Endodermal cell (in vitro differentiated cells): ENCODE measurements around the gene ATAD5. TPM values are rescaled to one million over a fixed set of nuclear protein-coding genes. Genes with fewer than 3 reads are reported as not detected.
"Not testable (repeated sequence)": the region's sequence is repeated elsewhere in the genome, so short reads cannot be mapped to it uniquely, and the experiment has no call there.

ENCODE experiments used
- DNase-seq: peaks from one replicate; pipeline ENCODE4 v3.0.0-alpha.2; 2017
- H3K27ac ChIP-seq: 2 replicates; pipeline ENCODE4 v1.5.1; 2013; ENCODE audit warnings: mild to moderate bottlenecking, low read depth, low read length, moderate library complexity
- H3K27me3 ChIP-seq: 2 replicates; pipeline ENCODE4 v1.6.1; 2013; ENCODE audit warnings: mild to moderate bottlenecking, low read length, moderate library complexity; ENCODE audit not compliant: insufficient read depth, control insufficient read depth, poor library complexity, severe bottlenecking
- H3K36me3 ChIP-seq: 2 replicates; pipeline ENCODE4 v1.7.0; 2013; ENCODE audit warnings: mild to moderate bottlenecking, low read length, moderate library complexity; ENCODE audit not compliant: control insufficient read depth, insufficient read depth
- H3K4me1 ChIP-seq: one replicate; pipeline ENCODE4 v1.7.0; 2013; ENCODE audit warnings: low read length; ENCODE audit not compliant: control insufficient read depth, insufficient read depth
- H3K4me3 ChIP-seq: 2 replicates; pipeline ENCODE4 v1.5.1; 2013; ENCODE audit warnings: mild to moderate bottlenecking, low read length, moderate library complexity
- H3K9ac ChIP-seq: 2 replicates; pipeline ENCODE4 v1.6.1; 2013; ENCODE audit warnings: mild to moderate bottlenecking, low read length, moderate library complexity; ENCODE audit not compliant: poor library complexity, severe bottlenecking; ENCODE audit errors: extremely low read depth
- H3K9me3 ChIP-seq: 2 replicates; pipeline ENCODE4 v1.6.1; 2013; ENCODE audit warnings: mild to moderate bottlenecking, low read length, moderate library complexity; ENCODE audit not compliant: control insufficient read depth
- H3K27ac Mint-ChIP-seq: 2 replicates; pipeline ENCODE4 v1.8.0; 2020; ENCODE audit warnings: mixed read lengths
- H3K27me3 Mint-ChIP-seq: 2 replicates; pipeline ENCODE4 v1.8.0; 2021; ENCODE audit warnings: mild to moderate bottlenecking, mixed read lengths; ENCODE audit not compliant: insufficient read depth
- H3K36me3 Mint-ChIP-seq: 2 replicates; pipeline ENCODE4 v1.8.0; 2020; ENCODE audit warnings: low read depth, mixed read lengths
- H3K4me1 Mint-ChIP-seq: 2 replicates; pipeline ENCODE4 v1.8.0; 2020; ENCODE audit warnings: mixed read lengths
- H3K4me3 Mint-ChIP-seq: 2 replicates; pipeline ENCODE4 v1.8.0; 2020; ENCODE audit warnings: mild to moderate bottlenecking, moderate library complexity, mixed read lengths
- H3K9me3 Mint-ChIP-seq: 2 replicates; pipeline ENCODE4 v1.8.0; 2020; ENCODE audit warnings: mild to moderate bottlenecking, mixed read lengths
- CTCF ChIP-seq: fragments of 200-600 bp; sonication (generic); conservative IDR thresholded peaks from 2 replicates; pipeline ENCODE4 v1.5.0; 2021; ENCODE audit warnings: antibody characterized with exemption, mild to moderate bottlenecking
- WGBS, 2 experiments: methylation state at CpG; one replicate each; pipeline versions ENCODE4 v1.1.5 to v1.1.7; 2013; ENCODE audit warnings: missing lambda C conversion rate in 2 of 2, mixed read lengths in 1 of 2; ENCODE audit not compliant: insufficient coverage in 1 of 2, insufficient read length in 1 of 2; 5-methylcytosine and 5-hydroxymethylcytosine counted together
- total RNA-seq, 2 donors: library from RNA; stranded (reverse); fragmentation: NEBNext Ultra II Directional in 1 of 2; extraction: Animal tissue kit (Norgen Biotek cat#: 25700) in 1 of 2; gene quantifications; 2 replicates in 1 of 2; 3 replicates in 1 of 2; pipeline ENCODE4 v1.2.1, GENCODE V29; 2021

Gene ATAD5
- total RNA-seq, 2 donors from 2014 or later: 20.3 to 29.7 TPM

GRCh38 chr17:30927756-30928155 is 96.0 kb downstream of the ATAD5 start:
- peaks cover 18% of the 10 kb centered on the region for H3K4me1 Mint-ChIP-seq

GRCh38 chr17:30928584-30928983 is 96.8 kb downstream of the ATAD5 start:
- Mint-ChIP-seq H3K4me1 (peaks cover 16% of the 10 kb centered on the region), H3K27me3 (peaks cover 20% of the 10 kb centered on the region), H3K9me3 (no peaks in the 10 kb centered on the region), H3K4me3 (no peak overlapping the region), H3K27ac (no peak overlapping the region), H3K36me3 (no peaks in the 10 kb centered on the region)
- Histone ChIP-seq H3K9me3 (no peaks in the 10 kb centered on the region), H3K27ac (no peak overlapping the region), H3K9ac (no peak overlapping the region), H3K27me3 (peaks cover 9% of the 10 kb centered on the region), H3K36me3 (no peaks in the 10 kb centered on the region), H3K4me1 (peaks cover 9% of the 10 kb centered on the region), H3K4me3 (no peak overlapping the region)
- 17 to 84% methylated on average over 1 to 2 of the region's 3 CpGs for WGBS, 2 experiments
- DNase-seq: peak; percentile 69
- TF ChIP-seq CTCF: peak; percentile 54

More at GRCh38 chr17:30927756-30928155, 96.0 kb downstream of the ATAD5 start:
- no peak overlapping the region for H3K27ac ChIP-seq
- no peak for TF ChIP-seq CTCF
- H3K4me3 Mint-ChIP-seq: no peak overlapping the region
- H3K36me3 ChIP-seq: no peaks in the 10 kb centered on the region
- WGBS, 2 experiments: 88 to 97% methylated on average over 4 to 5 of the region's 5 CpGs
- H3K27me3 Mint-ChIP-seq: peaks cover 28% of the 10 kb centered on the region
- no peaks in the 10 kb centered on the region for H3K9me3 Mint-ChIP-seq
- no peak overlapping the region for H3K27ac Mint-ChIP-seq
- peaks cover 9% of the 10 kb centered on the region for H3K4me1 ChIP-seq
- H3K27me3 ChIP-seq: peaks cover 17% of the 10 kb centered on the region
- H3K36me3 Mint-ChIP-seq: no peaks in the 10 kb centered on the region
- no peak for DNase-seq
- H3K9me3 ChIP-seq: no peaks in the 10 kb centered on the region
- H3K9ac ChIP-seq: no peak overlapping the region
- H3K4me3 ChIP-seq: no peak overlapping the region

GRCh38 chr17:30929081-30929633 is 97.4 kb downstream of the ATAD5 start:
- no peak overlapping the region for H3K4me3 Mint-ChIP-seq
- H3K9me3 Mint-ChIP-seq: no peaks in the 10 kb centered on the region
- Histone ChIP-seq H3K27ac (no peak overlapping the region), H3K4me1 (peaks cover 9% of the 10 kb centered on the region), H3K27me3 (peaks cover 3% of the 10 kb centered on the region), H3K9me3 (no peaks in the 10 kb centered on the region), H3K36me3 (no peaks in the 10 kb centered on the region), H3K4me3 (no peak overlapping the region), H3K9ac (no peak overlapping the region)
- H3K27me3 Mint-ChIP-seq: peaks cover 14% of the 10 kb centered on the region
- 73 to 81% methylated on average over 8 of the region's 8 CpGs for WGBS, 2 experiments
- H3K4me1 Mint-ChIP-seq: peaks cover 16% of the 10 kb centered on the region
- no peak for TF ChIP-seq CTCF
- peak; percentile 58 for DNase-seq
- H3K36me3 Mint-ChIP-seq: no peaks in the 10 kb centered on the region
- peak overlapping the region; percentile 74 for H3K27ac Mint-ChIP-seq

- H3K36me3 Mint-ChIP-seq, H3K27me3 ChIP-seq, H3K27ac Mint-ChIP-seq, H3K4me1 ChIP-seq, H3K9me3 Mint-ChIP-seq, H3K4me3 Mint-ChIP-seq, H3K4me3 ChIP-seq, H3K27ac ChIP-seq, H3K9me3 ChIP-seq, H3K36me3 ChIP-seq, H3K9ac ChIP-seq, DNase-seq: not testable (repeated sequence)
- Mint-ChIP-seq H3K27me3 (peaks cover 10% of the 10 kb centered on the region), H3K4me1 (peaks cover 12% of the 10 kb centered on the region)
- 91 to 93% methylated on average over 2 of the region's 3 CpGs for WGBS, 2 experiments
Observed at GRCh38 chr17:30929861-30930260, 98.1 kb downstream of the ATAD5 start.
